ENCODE measurements around the gene GALNS. TPM values are rescaled to one million over a fixed set of nuclear protein-coding genes. Genes with fewer than 3 reads are reported as not detected.
A peak's percentile ranks its signal among the peaks of the same experiment; 100 is the strongest.

GALNS gene
- total RNA-seq, 2 donors from 2014 or later = 24.8 to 38.7 TPM

GRCh38 chr16:88783391-88784073 lies 73.2 kb downstream of the GALNS start:
- no peak for TF ChIP-seq CTCF (IDR thresholded peaks at IDR 0.05)
- Histone ChIP-seq H3K9me3 (no peaks in the 10 kb centered on the region), H3K4me3 (peak overlapping the region; percentile 97), H3K4me1 (ENCODE audit: control insufficient read depth in 1 of 2, low read depth in 2 of 2) (peaks cover 26 to 46% of the 10 kb centered on the region in 2 donors), H3K27ac (peak overlapping the region; percentile 88 to 91), H3K36me3 (no peaks in the 10 kb centered on the region), H3K27me3 (replicated peaks; ENCODE audit: insufficient read depth) (no peaks in the 10 kb centered on the region)
- DNase-seq (ENCODE audit: low spot score) (no peak), ATAC-seq (ENCODE audit: insufficient number of reproducible peaks, low FRiP score, low read depth) (peak; percentile 39)

- H3K9me3 ChIP-seq = no peaks in the 10 kb centered on the region
- no peak for DNase-seq (ENCODE audit: low spot score)
- peak overlapping the region; percentile 97 for H3K4me3 ChIP-seq
- no peaks in the 10 kb centered on the region for H3K27me3 ChIP-seq (replicated peaks; ENCODE audit: insufficient read depth)
- H3K27ac ChIP-seq = peak overlapping the region; percentile 88 to 91
- peaks cover 26 to 46% of the 10 kb centered on the region in 2 donors for H3K4me1 ChIP-seq (ENCODE audit: control insufficient read depth in 1 of 2, low read depth in 2 of 2)
- no peaks in the 10 kb centered on the region for H3K36me3 ChIP-seq
- no peak for TF ChIP-seq CTCF (IDR thresholded peaks at IDR 0.05)
- ATAC-seq (ENCODE audit: insufficient number of reproducible peaks, low FRiP score, low read depth) = no peak
Measured at GRCh38 chr16:88782454-88783390, 74.0 kb downstream of the GALNS start.

GRCh38 chr16:88781140-88782077 lies 75.3 kb downstream of the GALNS start:
- DNase-seq (ENCODE audit: low spot score) = no peak
- H3K9me3 ChIP-seq = no peaks in the 10 kb centered on the region
- peaks cover 26 to 46% of the 10 kb centered on the region in 2 donors for H3K4me1 ChIP-seq (ENCODE audit: control insufficient read depth in 1 of 2, low read depth in 2 of 2)
- H3K27me3 ChIP-seq (replicated peaks; ENCODE audit: insufficient read depth) = no peaks in the 10 kb centered on the region
- ATAC-seq (ENCODE audit: insufficient number of reproducible peaks, low FRiP score, low read depth) = no peak
- H3K27ac ChIP-seq = peak overlapping the region in 1 of 2 donors; percentile 88
- H3K4me3 ChIP-seq = peak overlapping the region; percentile 4
- H3K36me3 ChIP-seq = no peaks in the 10 kb centered on the region
- TF ChIP-seq CTCF (IDR thresholded peaks at IDR 0.05) = no peak

- Histone ChIP-seq H3K9me3 (no peaks in the 10 kb centered on the region), H3K36me3 (no peaks in the 10 kb centered on the region), H3K27me3 (replicated peaks; ENCODE audit: insufficient read depth) (no peaks in the 10 kb centered on the region), H3K4me1 (ENCODE audit: control insufficient read depth in 1 of 2, low read depth in 2 of 2) (peaks cover 26 to 43% of the 10 kb centered on the region in 2 donors), H3K27ac (no peak overlapping the region), H3K4me3 (no peak overlapping the region)
- no peak for ATAC-seq (ENCODE audit: insufficient number of reproducible peaks, low FRiP score, low read depth)
- TF ChIP-seq CTCF (IDR thresholded peaks at IDR 0.05) = no peak
- no peak for DNase-seq (ENCODE audit: low spot score)
Measured at GRCh38 chr16:88780142-88781062, 76.3 kb downstream of the GALNS start.
